Kidney epithelial cell (primary cell): ENCODE data around the gene SMARCA2. TPM values are rescaled to one million over a fixed set of nuclear protein-coding genes. Genes with fewer than 3 reads are reported as not detected.

Experiments
- DNase-seq: peaks from one replicate; pipeline ENCODE4 v3.0.0-alpha.2; 2010; ENCODE audit warnings: low read depth
- H3K27me3 ChIP-seq: 2 replicates; pipeline ENCODE4 v1.6.0; 2011; ENCODE audit warnings: low read length; ENCODE audit not compliant: control insufficient read depth, insufficient read depth
- H3K36me3 ChIP-seq: 2 replicates; pipeline ENCODE4 v1.5.1; 2011; ENCODE audit warnings: low read length; ENCODE audit not compliant: control insufficient read depth, insufficient read depth
- H3K4me3 ChIP-seq: 2 replicates; pipeline ENCODE4 v1.5.1; 2011; ENCODE audit warnings: low read depth, mild to moderate bottlenecking, control low read depth, low read length
- CTCF ChIP-seq: IDR thresholded peaks from 2 replicates; pipeline ENCODE4 v1.5.1; 2011; ENCODE audit warnings: mild to moderate bottlenecking, moderate library complexity, low read length, control low read depth, inconsistent platforms; ENCODE audit not compliant: insufficient read depth, poor library complexity, severe bottlenecking
- total RNA-seq: library from RNA; depleted of rRNA; stranded (reverse); fragments of >200 nt; gene quantifications from 2 replicates; pipeline ENCODE4 v1.2.3, GENCODE V29; 2015

SMARCA2 gene
- total RNA-seq, 1 donor from 2014 or later: 34.3 TPM

DNA sequence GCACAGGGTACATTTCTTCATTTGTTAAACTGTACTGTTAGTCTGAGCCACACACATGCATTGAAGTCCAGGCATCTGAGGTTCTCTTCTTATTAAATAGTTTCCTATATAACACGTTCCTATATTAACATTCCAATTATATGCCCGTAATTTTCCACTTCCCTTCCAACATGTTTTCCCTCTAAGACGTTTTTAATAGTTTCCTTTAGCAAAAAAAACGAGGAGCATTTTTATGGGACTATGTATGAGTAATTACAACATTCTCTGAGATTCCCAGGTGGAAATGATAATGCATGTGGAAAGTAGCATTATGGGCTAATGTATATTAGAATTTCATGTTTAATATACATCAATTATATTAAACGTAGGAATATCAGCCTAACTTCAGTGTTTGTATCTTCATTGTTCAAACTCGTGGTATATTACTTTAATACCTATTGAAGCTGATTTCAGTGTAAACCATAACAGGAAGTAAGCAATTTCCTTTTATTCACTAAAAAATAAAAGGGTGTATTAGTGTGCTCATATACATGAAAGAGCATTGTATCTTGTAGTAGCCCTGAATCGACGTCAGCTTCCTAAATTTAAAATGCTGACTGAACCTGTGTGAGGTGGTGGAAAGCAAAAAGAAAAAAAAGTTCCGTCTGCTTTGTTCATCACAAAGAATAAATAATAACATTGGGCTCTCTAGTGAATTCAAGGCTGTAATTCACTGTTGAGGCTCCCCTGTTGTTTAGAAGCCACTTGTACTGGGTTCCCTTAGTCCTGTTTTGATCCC, 11.3 kb downstream of the SMARCA2 start:
- DNase-seq: no peak
- TF ChIP-seq CTCF: no peak
- Histone ChIP-seq H3K4me3 (no peak overlapping the region), H3K36me3 (no peaks in the 10 kb centered on the region), H3K27me3 (no peaks in the 10 kb centered on the region)

DNA sequence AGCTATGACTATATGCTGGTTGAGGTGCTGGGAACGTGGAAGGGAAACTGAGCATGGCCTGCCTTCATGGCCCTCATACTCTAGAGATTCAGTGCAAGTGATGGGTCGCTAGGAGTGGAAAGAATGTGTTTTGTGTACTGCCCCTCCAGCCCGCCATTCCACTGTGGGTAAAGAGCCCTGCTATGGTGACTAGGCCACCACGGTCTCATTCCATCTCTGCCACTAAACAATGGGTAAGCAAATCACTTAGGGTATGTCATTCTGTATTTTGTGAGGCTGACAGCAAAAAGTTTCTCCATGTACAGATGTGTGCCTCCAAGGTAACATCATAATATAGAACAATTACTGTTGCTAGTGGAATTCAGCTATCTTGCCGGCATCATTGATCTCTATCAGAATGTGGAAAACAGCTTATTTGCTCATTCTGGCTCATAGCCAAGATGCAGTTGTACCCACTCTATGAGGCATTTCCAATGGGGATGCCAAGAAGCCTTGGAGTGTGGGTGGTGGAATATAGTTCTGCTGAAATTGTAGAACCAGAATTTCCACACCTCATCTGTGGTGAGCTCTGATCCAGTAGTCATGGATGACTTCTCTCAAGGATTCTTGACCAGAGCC, 12.5 kb downstream of the SMARCA2 start:
- H3K27me3 ChIP-seq: no peaks in the 10 kb centered on the region
- TF ChIP-seq CTCF: no peak
- DNase-seq: no peak
- H3K4me3 ChIP-seq: no peak overlapping the region
- H3K36me3 ChIP-seq: no peaks in the 10 kb centered on the region

GRCh38 chr9:2028888-2029287, 13.7 kb downstream of the SMARCA2 start:
- H3K27me3 ChIP-seq: no peaks in the 10 kb centered on the region
- H3K4me3 ChIP-seq: no peak overlapping the region
- TF ChIP-seq CTCF: no peak
- no peak for DNase-seq
- H3K36me3 ChIP-seq: no peaks in the 10 kb centered on the region

- H3K27me3 ChIP-seq: no peaks in the 10 kb centered on the region
- no peak overlapping the region for H3K4me3 ChIP-seq
- H3K36me3 ChIP-seq: no peaks in the 10 kb centered on the region
- DNase-seq: no peak
- no peak for TF ChIP-seq CTCF
Measured at GRCh38 chr9:2029666-2030170, 14.6 kb downstream of the SMARCA2 start.

DNA sequence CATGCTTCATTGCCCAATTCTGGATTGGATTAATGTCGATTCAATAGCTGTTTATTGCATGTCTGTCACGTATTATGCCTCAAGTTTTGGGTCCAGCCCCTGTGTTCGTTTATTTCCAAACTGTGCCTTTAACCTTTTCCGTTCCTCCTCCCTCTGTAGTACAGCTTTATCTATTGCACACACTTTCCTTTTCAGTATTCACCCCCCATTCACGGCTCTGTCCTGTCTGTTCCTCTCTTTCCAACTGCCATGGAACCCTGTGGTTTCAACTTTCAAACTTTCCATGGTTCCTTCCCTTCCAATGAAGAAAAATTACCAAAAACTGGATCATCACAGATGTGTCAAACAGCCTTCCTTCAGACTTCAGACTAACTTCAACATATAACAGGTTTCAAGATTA, 17.1 kb downstream of the SMARCA2 start:
- DNase-seq: no peak
- Histone ChIP-seq H3K27me3 (no peaks in the 10 kb centered on the region), H3K4me3 (no peak overlapping the region), H3K36me3 (no peaks in the 10 kb centered on the region)
- TF ChIP-seq CTCF: no peak
